ENCODE measurements around the gene MCRIP1.

DNA sequence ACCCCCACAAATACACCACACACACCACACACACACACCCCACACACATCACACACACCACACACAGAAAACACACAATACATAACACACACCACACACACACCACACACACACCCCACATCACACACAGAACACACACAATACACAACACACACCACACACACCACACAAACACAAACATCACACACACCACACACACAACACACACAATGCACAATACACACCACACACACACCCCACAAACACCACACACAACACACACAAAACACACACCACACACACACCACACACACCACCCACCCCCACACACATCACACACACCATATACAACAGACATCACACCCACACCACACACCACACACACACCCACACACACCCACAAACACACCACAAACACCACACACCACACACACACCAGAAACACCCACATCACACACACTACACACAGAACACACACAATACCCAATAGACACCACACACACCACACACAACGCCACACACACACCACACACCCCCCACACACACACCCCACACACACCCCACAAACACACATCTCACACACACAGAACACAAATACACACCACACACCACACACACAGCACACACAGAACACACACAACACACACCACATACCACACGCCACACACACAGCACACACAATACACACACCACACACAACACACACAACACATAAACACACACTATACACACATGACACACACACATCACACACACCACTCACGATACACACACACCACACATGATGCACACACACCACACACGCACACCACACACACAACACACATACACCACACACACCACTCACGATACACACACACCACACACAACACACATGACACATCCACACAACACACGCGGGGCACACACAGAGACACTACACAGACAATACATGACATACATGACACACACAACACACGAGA, 40.1 kb downstream of the MCRIP1 start:
- TF ChIP-seq CEBPB (IDR thresholded peaks at IDR 0.05; ENCODE audit: low read depth, low read length) = no peak
- TF ChIP-seq, protein P1, sequence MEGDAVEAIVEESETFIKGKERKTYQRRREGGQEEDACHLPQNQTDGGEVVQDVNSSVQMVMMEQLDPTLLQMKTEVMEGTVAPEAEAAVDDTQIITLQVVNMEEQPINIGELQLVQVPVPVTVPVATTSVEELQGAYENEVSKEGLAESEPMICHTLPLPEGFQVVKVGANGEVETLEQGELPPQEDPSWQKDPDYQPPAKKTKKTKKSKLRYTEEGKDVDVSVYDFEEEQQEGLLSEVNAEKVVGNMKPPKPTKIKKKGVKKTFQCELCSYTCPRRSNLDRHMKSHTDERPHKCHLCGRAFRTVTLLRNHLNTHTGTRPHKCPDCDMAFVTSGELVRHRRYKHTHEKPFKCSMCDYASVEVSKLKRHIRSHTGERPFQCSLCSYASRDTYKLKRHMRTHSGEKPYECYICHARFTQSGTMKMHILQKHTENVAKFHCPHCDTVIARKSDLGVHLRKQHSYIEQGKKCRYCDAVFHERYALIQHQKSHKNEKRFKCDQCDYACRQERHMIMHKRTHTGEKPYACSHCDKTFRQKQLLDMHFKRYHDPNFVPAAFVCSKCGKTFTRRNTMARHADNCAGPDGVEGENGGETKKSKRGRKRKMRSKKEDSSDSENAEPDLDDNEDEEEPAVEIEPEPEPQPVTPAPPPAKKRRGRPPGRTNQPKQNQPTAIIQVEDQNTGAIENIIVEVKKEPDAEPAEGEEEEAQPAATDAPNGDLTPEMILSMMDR (conservative IDR thresholded peaks at IDR 0.05; ENCODE audit: low read depth, low read length) = no peak
- no peak for TF ChIP-seq MAZ (IDR thresholded peaks at IDR 0.05; ENCODE audit: borderline replicate concordance, low read depth, low read length)
- no peak for TF ChIP-seq RAD21 (IDR thresholded peaks at IDR 0.05; ENCODE audit: low read length)
- no peak for TF ChIP-seq CHD1 (IDR thresholded peaks at IDR 0.05; ENCODE audit: low read depth, low read length)
- no peak for TF ChIP-seq POLR2A (IDR thresholded peaks at IDR 0.05; ENCODE audit: low read depth, low read length)
- TF ChIP-seq, protein P2, sequence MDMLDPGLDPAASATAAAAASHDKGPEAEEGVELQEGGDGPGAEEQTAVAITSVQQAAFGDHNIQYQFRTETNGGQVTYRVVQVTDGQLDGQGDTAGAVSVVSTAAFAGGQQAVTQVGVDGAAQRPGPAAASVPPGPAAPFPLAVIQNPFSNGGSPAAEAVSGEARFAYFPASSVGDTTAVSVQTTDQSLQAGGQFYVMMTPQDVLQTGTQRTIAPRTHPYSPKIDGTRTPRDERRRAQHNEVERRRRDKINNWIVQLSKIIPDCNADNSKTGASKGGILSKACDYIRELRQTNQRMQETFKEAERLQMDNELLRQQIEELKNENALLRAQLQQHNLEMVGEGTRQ (IDR thresholded peaks at IDR 0.05; ENCODE audit: low read depth, low read length) = no peak
- no peak for TF ChIP-seq BHLHE40 (IDR thresholded peaks at IDR 0.05; ENCODE audit: low read depth, low read length)
- TF ChIP-seq, protein P3, sequence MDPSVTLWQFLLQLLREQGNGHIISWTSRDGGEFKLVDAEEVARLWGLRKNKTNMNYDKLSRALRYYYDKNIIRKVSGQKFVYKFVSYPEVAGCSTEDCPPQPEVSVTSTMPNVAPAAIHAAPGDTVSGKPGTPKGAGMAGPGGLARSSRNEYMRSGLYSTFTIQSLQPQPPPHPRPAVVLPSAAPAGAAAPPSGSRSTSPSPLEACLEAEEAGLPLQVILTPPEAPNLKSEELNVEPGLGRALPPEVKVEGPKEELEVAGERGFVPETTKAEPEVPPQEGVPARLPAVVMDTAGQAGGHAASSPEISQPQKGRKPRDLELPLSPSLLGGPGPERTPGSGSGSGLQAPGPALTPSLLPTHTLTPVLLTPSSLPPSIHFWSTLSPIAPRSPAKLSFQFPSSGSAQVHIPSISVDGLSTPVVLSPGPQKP (IDR thresholded peaks at IDR 0.05; ENCODE audit: borderline replicate concordance, low read depth, low read length) = no peak
- TF ChIP-seq RCOR1 (IDR thresholded peaks at IDR 0.05; ENCODE audit: insufficient replicate concordance, low read length) = no peak
- TF ChIP-seq MXI1 (IDR thresholded peaks at IDR 0.05; ENCODE audit: borderline replicate concordance, low read depth, low read length) = no peak
- no peak for TF ChIP-seq SMC3 (IDR thresholded peaks at IDR 0.05; ENCODE audit: low read depth, low read length)
- TF ChIP-seq MAFK (IDR thresholded peaks at IDR 0.05; ENCODE audit: low read depth, low read length) = no peak
- TF ChIP-seq NFE2L2 (IDR thresholded peaks at IDR 0.05; ENCODE audit: low read depth, low read length) = no peak
